Left lung (tissue), 10 donors: ENCODE data around the gene SPHK2. TPM values are rescaled to one million over a fixed set of nuclear protein-coding genes. Genes with fewer than 3 reads are reported as not detected.

ENCODE experiments used
- ATAC-seq: fragments of 200-7000 bp; cut with Tn5 transposase; one replicate; pipeline ENCODE4 v1.9.1; 2020; ENCODE audit warnings: moderate library complexity
- DNase-seq, 4 donors: peaks; one replicate each; pipeline ENCODE4 v3.0.0-alpha.2; 2013 to 2020
- H3K27ac ChIP-seq, 2 donors: fragments of 200-600 bp; sonication (generic) in 1 of 2; one replicate each; pipeline versions ENCODE4 v1.5.0 to v1.8.0; 2020 to 2021
- H3K27me3 ChIP-seq, 2 donors: fragments of 200-600 bp; sonication (generic) in 1 of 2; one replicate each; pipeline versions ENCODE4 v1.5.0 to v1.8.0; 2020 to 2021
- H3K36me3 ChIP-seq, 2 donors: fragments of 200-600 bp; sonication (generic) in 1 of 2; one replicate each; pipeline versions ENCODE4 v1.5.0 to v1.8.0; 2020 to 2021
- H3K4me1 ChIP-seq, 2 donors: fragments of 200-600 bp; one replicate each; pipeline ENCODE4 v1.8.0; 2021
- H3K4me3 ChIP-seq, 2 donors: fragments of 200-600 bp; sonication (generic) in 1 of 2; one replicate each; pipeline versions ENCODE4 v1.5.0 to v1.8.0; 2020 to 2021; ENCODE audit warnings: mild to moderate bottlenecking in 1 of 2
- H3K9me3 ChIP-seq, 2 donors: fragments of 200-600 bp; sonication (generic) in 1 of 2; one replicate each; pipeline versions ENCODE4 v1.5.0 to v1.8.0; 2020 to 2021
- CTCF ChIP-seq, 2 donors: fragments of 200-600 bp; sonication (generic) in 1 of 2; IDR thresholded peaks; one replicate each; pipeline versions ENCODE4 v1.5.0 to v1.8.0; 2021; ENCODE audit warnings: antibody characterized with exemption in 2 of 2
- intact Hi-C, 2 donors: fragments of 100-400 bp; cut with DNase I; formaldehyde crosslinking; loops; one replicate each; pipeline versions ENCODE4 v1.11.2 to v1.14.2; 2022
- polyA plus RNA-seq, 6 donors: library from polyadenylated mRNA; unstranded; fragments of 120-200 nt; gene quantifications; one replicate each; pipeline ENCODE4 v1.2.1, GENCODE V29; 2013; ENCODE audit not compliant: insufficient read length in 6 of 6
- total RNA-seq, 2 donors: library from RNA; stranded (reverse); fragmentation: NEBNext Ultra II Directional; extraction: Animal tissue kit (Norgen Biotek cat#: 25700); gene quantifications; one replicate each; pipeline ENCODE4 v1.2.1, GENCODE V29; 2021
- donor health status: DM: no; HTN: yes; CAD: no.
- donor health status: DM: no; HTN: no; CAD: no.

The SPHK2 gene
- total and polyA plus RNA-seq, 8 donors, result 10.2 to 27.5 (median 14.9) TPM

GRCh38 chr19:48624791-48625723, 5.8 kb downstream of the SPHK2 start:
- Histone ChIP-seq H3K9me3 (no peaks in the 10 kb centered on the region), H3K27me3 (no peaks in the 10 kb centered on the region), H3K4me1 (peaks cover 1 to 56% of the 10 kb centered on the region in 2 donors), H3K36me3 (peaks cover 0 to 44% of the 10 kb centered on the region in 2 donors), H3K27ac (peak overlapping the region in 1 of 2 donors; percentile 69), H3K4me3 (peak overlapping the region in 1 of 2 donors; percentile 49)
- DNase-seq (no peak), ATAC-seq (no peak)
- intact Hi-C loops, result no loop called here
- no peak for TF ChIP-seq CTCF (IDR thresholded peaks at IDR 0.05)

DNA sequence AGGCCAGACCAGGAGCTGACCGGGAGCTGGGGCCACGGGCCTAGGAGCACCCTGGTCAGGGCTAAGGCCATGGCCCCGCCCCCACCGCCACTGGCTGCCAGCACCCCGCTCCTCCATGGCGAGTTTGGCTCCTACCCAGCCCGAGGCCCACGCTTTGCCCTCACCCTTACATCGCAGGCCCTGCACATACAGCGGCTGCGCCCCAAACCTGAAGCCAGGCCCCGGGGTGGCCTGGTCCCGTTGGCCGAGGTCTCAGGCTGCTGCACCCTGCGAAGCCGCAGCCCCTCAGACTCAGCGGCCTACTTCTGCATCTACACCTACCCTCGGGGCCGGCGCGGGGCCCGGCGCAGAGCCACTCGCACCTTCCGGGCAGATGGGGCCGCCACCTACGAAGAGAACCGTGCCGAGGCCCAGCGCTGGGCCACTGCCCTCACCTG, 6.6 kb downstream of the SPHK2 start:
- no peak for TF ChIP-seq CTCF (IDR thresholded peaks at IDR 0.05)

DNA sequence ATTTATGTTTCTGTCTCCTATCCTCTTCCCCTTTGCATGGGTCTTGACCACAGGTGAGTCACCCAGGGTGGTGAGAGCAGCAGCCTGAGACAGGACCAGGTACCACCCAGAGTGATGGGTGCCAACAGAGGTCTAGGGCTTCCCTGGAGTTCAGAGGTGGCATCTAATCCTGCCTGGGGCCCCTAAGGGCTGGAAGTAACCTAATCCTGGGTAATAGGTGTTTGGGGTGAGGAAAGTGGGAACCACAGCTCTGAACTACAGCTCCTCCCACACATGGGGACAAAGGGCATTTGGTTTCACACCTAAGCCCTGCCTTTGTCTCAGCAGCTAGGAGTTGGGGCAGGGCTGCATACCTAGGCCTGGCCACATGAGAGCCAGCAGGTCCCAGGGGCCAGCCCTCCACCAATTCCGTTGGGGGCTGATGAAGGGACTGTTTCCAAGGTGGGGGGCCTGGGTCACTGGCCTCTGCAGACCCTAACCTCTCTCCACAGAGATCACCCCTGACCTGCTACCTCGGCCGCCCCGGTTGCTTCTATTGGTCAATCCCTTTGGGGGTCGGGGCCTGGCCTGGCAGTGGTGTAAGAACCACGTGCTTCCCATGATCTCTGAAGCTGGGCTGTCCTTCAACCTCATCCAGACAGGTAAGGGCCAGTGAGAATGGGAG, 8.0 kb downstream of the SPHK2 start:
- ATAC-seq, result no peak
- H3K9me3 ChIP-seq, result no peaks in the 10 kb centered on the region
- no peak for DNase-seq
- no peak overlapping the region for H3K4me3 ChIP-seq
- peaks cover 6 to 55% of the 10 kb centered on the region in 2 donors for H3K4me1 ChIP-seq
- no peak for TF ChIP-seq CTCF (IDR thresholded peaks at IDR 0.05)
- peaks cover 0 to 42% of the 10 kb centered on the region in 2 donors for H3K36me3 ChIP-seq
- H3K27ac ChIP-seq, result no peak overlapping the region
- intact Hi-C loops, result no loop called here
- H3K27me3 ChIP-seq, result no peaks in the 10 kb centered on the region

More for the DNA sequence above, 6.6 kb downstream of the SPHK2 start:
- intact Hi-C loops, result no loop called here
- Histone ChIP-seq H3K27ac (no peak overlapping the region), H3K4me1 (peaks cover 4 to 56% of the 10 kb centered on the region in 2 donors), H3K4me3 (no peak overlapping the region), H3K36me3 (peaks cover 0 to 47% of the 10 kb centered on the region in 2 donors), H3K9me3 (no peaks in the 10 kb centered on the region), H3K27me3 (no peaks in the 10 kb centered on the region)
- peak in 1 of 4 donors; percentile 79 for DNase-seq
- ATAC-seq, result no peak

GRCh38 chr19:48627865-48628314, 8.6 kb downstream of the SPHK2 start:
- ATAC-seq (no peak), DNase-seq (no peak)
- peaks cover 0 to 42% of the 10 kb centered on the region in 2 donors for H3K36me3 ChIP-seq
- H3K9me3 ChIP-seq, result no peaks in the 10 kb centered on the region
- no peak for TF ChIP-seq CTCF (IDR thresholded peaks at IDR 0.05)
- intact Hi-C loops, result no loop called here
- H3K27ac ChIP-seq, result no peak overlapping the region
- no peak overlapping the region for H3K4me3 ChIP-seq
- H3K27me3 ChIP-seq, result no peaks in the 10 kb centered on the region
- peaks cover 6 to 56% of the 10 kb centered on the region in 2 donors for H3K4me1 ChIP-seq
